ENCODE measurements around the gene SEMA4F. TPM values are rescaled to one million over a fixed set of nuclear protein-coding genes. Genes with fewer than 3 reads are reported as not detected.

SEMA4F gene, protein sequence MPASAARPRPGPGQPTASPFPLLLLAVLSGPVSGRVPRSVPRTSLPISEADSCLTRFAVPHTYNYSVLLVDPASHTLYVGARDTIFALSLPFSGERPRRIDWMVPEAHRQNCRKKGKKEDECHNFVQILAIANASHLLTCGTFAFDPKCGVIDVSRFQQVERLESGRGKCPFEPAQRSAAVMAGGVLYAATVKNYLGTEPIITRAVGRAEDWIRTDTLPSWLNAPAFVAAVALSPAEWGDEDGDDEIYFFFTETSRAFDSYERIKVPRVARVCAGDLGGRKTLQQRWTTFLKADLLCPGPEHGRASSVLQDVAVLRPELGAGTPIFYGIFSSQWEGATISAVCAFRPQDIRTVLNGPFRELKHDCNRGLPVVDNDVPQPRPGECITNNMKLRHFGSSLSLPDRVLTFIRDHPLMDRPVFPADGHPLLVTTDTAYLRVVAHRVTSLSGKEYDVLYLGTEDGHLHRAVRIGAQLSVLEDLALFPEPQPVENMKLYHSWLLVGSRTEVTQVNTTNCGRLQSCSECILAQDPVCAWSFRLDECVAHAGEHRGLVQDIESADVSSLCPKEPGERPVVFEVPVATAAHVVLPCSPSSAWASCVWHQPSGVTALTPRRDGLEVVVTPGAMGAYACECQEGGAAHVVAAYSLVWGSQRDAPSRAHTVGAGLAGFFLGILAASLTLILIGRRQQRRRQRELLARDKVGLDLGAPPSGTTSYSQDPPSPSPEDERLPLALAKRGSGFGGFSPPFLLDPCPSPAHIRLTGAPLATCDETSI
- 8.4 and 10.2 TPM in 2 replicates for polyA plus RNA-seq (2011; rRNA removed)
- polyA minus RNA-seq (2011; rRNA and poly(A)+ RNA removed) = 5.1 and 6.2 TPM in 2 replicates

- POLR2A ChIA-PET = no interaction called here
- Histone ChIP-seq H3K4me3 (ENCODE audit: low read depth, low read length) (peak within 1 kb of the TSS; percentile 76), H3K36me3 (ENCODE audit: control insufficient read depth, insufficient read depth, low read length) (no peaks in the 10 kb centered on the region; the same call in 1 of the 2 replicates), H3K27me3 (ENCODE audit: control insufficient read depth, insufficient read depth, low read length) (no peaks in the 10 kb centered on the region)
- TF ChIP-seq, protein P1, sequence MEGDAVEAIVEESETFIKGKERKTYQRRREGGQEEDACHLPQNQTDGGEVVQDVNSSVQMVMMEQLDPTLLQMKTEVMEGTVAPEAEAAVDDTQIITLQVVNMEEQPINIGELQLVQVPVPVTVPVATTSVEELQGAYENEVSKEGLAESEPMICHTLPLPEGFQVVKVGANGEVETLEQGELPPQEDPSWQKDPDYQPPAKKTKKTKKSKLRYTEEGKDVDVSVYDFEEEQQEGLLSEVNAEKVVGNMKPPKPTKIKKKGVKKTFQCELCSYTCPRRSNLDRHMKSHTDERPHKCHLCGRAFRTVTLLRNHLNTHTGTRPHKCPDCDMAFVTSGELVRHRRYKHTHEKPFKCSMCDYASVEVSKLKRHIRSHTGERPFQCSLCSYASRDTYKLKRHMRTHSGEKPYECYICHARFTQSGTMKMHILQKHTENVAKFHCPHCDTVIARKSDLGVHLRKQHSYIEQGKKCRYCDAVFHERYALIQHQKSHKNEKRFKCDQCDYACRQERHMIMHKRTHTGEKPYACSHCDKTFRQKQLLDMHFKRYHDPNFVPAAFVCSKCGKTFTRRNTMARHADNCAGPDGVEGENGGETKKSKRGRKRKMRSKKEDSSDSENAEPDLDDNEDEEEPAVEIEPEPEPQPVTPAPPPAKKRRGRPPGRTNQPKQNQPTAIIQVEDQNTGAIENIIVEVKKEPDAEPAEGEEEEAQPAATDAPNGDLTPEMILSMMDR (IDR thresholded peaks at IDR 0.05; ENCODE audit: insufficient read depth, low read depth, low read length) = no peak
- DNase-seq (ENCODE audit: low read depth) = peak; percentile 77
- CTCF ChIA-PET = interaction anchor here (0.7 to 0.9 kb wide), 3 partner anchors 9 to 221 kb away, joined by 3 read pairs; no protein-coding TSS in a partner anchor
Measured at GRCh38 chr2:74653985-74654882, at the start of gene SEMA4F. TSS of gene SEMA4F (plus strand) at chr2:74654247. CDS start at chr2:74654377, 130 bp downstream.

- no peaks in the 10 kb centered on the region for H3K36me3 ChIP-seq (ENCODE audit: control insufficient read depth, insufficient read depth, low read length)
- TF ChIP-seq, protein P1 (IDR thresholded peaks at IDR 0.05; ENCODE audit: insufficient read depth, low read depth, low read length) = no peak
- ChIA-PET POLR2A (no interaction called here), CTCF (no interaction called here)
- H3K27me3 ChIP-seq (ENCODE audit: control insufficient read depth, insufficient read depth, low read length) = peaks cover 6% of the 10 kb centered on the region
- no peak overlapping the region for H3K4me3 ChIP-seq (ENCODE audit: low read depth, low read length)
- DNase-seq (ENCODE audit: low read depth) = no peak
Measured at GRCh38 chr2:74606927-74607326, 47.1 kb upstream of the SEMA4F start.

- CTCF ChIA-PET = interaction anchor here (1.0 to 2.3 kb wide), 3 partner anchors 8 to 28 kb away, joined by 3 to 4 read pairs (median 3); no protein-coding TSS in a partner anchor
- POLR2A ChIA-PET = no interaction called here
- Histone ChIP-seq H3K27me3 (ENCODE audit: control insufficient read depth, insufficient read depth, low read length) (peaks cover 31% of the 10 kb centered on the region), H3K36me3 (ENCODE audit: control insufficient read depth, insufficient read depth, low read length) (no peaks in the 10 kb centered on the region), H3K4me3 (ENCODE audit: low read depth, low read length) (no peak overlapping the region)
- DNase-seq (ENCODE audit: low read depth) = no peak
- TF ChIP-seq, protein P1 (IDR thresholded peaks at IDR 0.05; ENCODE audit: insufficient read depth, low read depth, low read length) = no peak
Measured at GRCh38 chr2:74617122-74617521, 36.9 kb upstream of the SEMA4F start.

GRCh38 chr2:74618410-74619083 lies 35.5 kb upstream of the SEMA4F start:
- TF ChIP-seq, protein P1 (IDR thresholded peaks at IDR 0.05; ENCODE audit: insufficient read depth, low read depth, low read length) = no peak
- Histone ChIP-seq H3K36me3 (ENCODE audit: control insufficient read depth, insufficient read depth, low read length) (no peaks in the 10 kb centered on the region), H3K4me3 (ENCODE audit: low read depth, low read length) (no peak overlapping the region), H3K27me3 (ENCODE audit: control insufficient read depth, insufficient read depth, low read length) (peaks cover 29% of the 10 kb centered on the region)
- ChIA-PET CTCF (interaction anchor here (1.1 to 2.3 kb wide), 2 partner anchors 15 to 30 kb away, joined by 3 to 4 read pairs; no protein-coding TSS in a partner anchor), POLR2A (no interaction called here)
- DNase-seq (ENCODE audit: low read depth) = no peak

All from BJ (cell line).